Skeletal muscle satellite cell (primary cell): ENCODE data around the gene LLPH.

Experiments used
- H3K27me3 ChIP-seq: 2 replicates; pipeline ENCODE4 v1.7.0; 2013; ENCODE audit warnings: low read length; ENCODE audit not compliant: control insufficient read depth, insufficient read depth
- H3K36me3 ChIP-seq: 2 replicates; pipeline ENCODE4 v1.7.0; 2013; ENCODE audit warnings: mild to moderate bottlenecking, control low read depth, low read length; ENCODE audit not compliant: insufficient read depth
- H3K4me1 ChIP-seq: 2 replicates; pipeline ENCODE4 v1.7.0; 2013; ENCODE audit warnings: low read length; ENCODE audit not compliant: control insufficient read depth, insufficient read depth
- H3K4me2 ChIP-seq: 2 replicates; pipeline ENCODE4 v1.7.0; 2013; ENCODE audit warnings: mild to moderate bottlenecking, low read length
- H3K4me3 ChIP-seq: 2 replicates; pipeline ENCODE4 v1.7.0; 2013; ENCODE audit warnings: low read length
- H3K9ac ChIP-seq: 2 replicates; pipeline ENCODE4 v1.7.0; 2013; ENCODE audit warnings: mild to moderate bottlenecking, low read depth, low read length, moderate library complexity
- H3K9me3 ChIP-seq: replicated peaks from 2 replicates; pipeline ENCODE4 v1.7.0; 2013; ENCODE audit warnings: mild to moderate bottlenecking, control low read depth, low read length

The LLPH gene

DNA sequence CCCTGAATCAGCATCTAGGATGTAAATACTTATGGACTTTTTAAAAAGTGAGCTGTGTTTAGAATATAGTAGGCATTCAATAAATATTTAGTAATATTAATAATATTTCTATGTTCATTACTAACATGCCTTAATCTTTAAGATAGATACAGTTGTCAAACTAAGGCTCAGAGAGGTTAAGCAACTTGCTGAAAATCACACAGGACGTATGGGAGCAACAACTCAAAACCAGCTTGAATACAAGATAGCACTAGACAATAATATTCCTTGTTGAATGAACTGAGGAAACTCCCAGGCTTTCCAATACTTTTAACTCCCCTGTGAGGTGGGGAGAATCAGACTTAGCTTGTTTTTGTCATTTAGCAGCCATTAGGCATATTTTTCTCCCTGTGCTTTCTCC, 45.3 kb downstream of the LLPH start:
- H3K9ac ChIP-seq, result no peak overlapping the region
- no peaks in the 10 kb centered on the region for H3K27me3 ChIP-seq
- no peak overlapping the region for H3K4me2 ChIP-seq
- no peaks in the 10 kb centered on the region for H3K9me3 ChIP-seq
- H3K4me1 ChIP-seq, result peaks cover 5% of the 10 kb centered on the region
- H3K4me3 ChIP-seq, result no peak overlapping the region
- H3K36me3 ChIP-seq, result no peaks in the 10 kb centered on the region

- no peak overlapping the region for H3K9ac ChIP-seq
Observed at GRCh38 chr12:66083766-66084165, 46.8 kb downstream of the LLPH start.

DNA sequence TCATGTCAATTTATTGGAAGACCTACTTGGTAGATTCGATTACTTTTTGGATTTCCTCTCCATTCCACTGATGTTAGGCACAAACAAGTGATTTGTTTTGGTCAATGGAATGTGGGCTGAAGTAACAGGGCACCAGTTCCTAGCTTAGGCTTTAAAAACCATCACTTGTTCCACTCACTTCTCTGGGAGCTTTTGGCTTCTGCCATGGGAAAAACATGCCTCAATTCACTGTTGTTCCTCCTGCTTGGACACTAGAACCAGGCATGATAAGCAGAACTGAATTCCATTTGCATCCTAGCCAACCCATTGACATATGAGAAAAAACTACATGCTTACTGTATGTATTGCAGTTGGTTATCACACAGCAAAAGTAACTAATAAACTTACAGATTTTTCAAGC, 47.8 kb downstream of the LLPH start:
- no peak overlapping the region for H3K4me2 ChIP-seq
- no peak overlapping the region for H3K4me3 ChIP-seq
- H3K27me3 ChIP-seq, result no peaks in the 10 kb centered on the region
- H3K9ac ChIP-seq, result no peak overlapping the region
- H3K36me3 ChIP-seq, result no peaks in the 10 kb centered on the region
- no peaks in the 10 kb centered on the region for H3K9me3 ChIP-seq
- peaks cover 5% of the 10 kb centered on the region for H3K4me1 ChIP-seq

More at GRCh38 chr12:66083766-66084165, 46.8 kb downstream of the LLPH start:
- Histone ChIP-seq H3K4me2 (no peak overlapping the region), H3K27me3 (no peaks in the 10 kb centered on the region), H3K36me3 (no peaks in the 10 kb centered on the region), H3K9me3 (no peaks in the 10 kb centered on the region), H3K4me1 (peaks cover 5% of the 10 kb centered on the region), H3K4me3 (no peak overlapping the region)

DNA sequence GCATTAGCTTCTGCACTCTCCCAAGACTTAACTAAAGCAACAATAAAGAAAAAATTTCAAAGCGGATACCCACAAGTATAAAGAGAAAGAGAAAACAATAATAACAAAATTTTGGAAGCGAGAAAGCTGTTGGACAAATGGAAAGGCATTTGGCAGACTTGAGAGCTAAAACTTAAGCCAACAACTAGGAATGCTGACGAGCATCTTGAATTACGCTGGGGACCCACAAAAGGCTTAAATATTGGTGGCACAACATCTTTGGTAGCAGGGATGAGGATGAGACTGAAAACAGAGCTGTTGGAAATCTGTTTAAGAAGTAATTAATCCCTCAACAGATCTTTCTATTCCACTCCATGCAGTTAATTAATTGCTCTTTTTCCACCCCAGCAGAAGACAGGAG, 49.8 kb downstream of the LLPH start:
- Histone ChIP-seq H3K9me3 (no peaks in the 10 kb centered on the region), H3K4me3 (no peak overlapping the region), H3K4me2 (no peak overlapping the region), H3K4me1 (no peaks in the 10 kb centered on the region), H3K9ac (no peak overlapping the region), H3K27me3 (no peaks in the 10 kb centered on the region), H3K36me3 (no peaks in the 10 kb centered on the region)

GRCh38 chr12:66077542-66077941, 53.0 kb downstream of the LLPH start:
- no peaks in the 10 kb centered on the region for H3K4me1 ChIP-seq
- no peaks in the 10 kb centered on the region for H3K9me3 ChIP-seq
- H3K27me3 ChIP-seq, result no peaks in the 10 kb centered on the region
- no peak overlapping the region for H3K4me2 ChIP-seq
- H3K4me3 ChIP-seq, result no peak overlapping the region
- no peaks in the 10 kb centered on the region for H3K36me3 ChIP-seq
- no peak overlapping the region for H3K9ac ChIP-seq

- no peak overlapping the region for H3K4me2 ChIP-seq
- H3K9me3 ChIP-seq, result no peaks in the 10 kb centered on the region
- no peaks in the 10 kb centered on the region for H3K27me3 ChIP-seq
- H3K4me3 ChIP-seq, result no peak overlapping the region
- H3K36me3 ChIP-seq, result no peaks in the 10 kb centered on the region
- H3K4me1 ChIP-seq, result no peaks in the 10 kb centered on the region
- H3K9ac ChIP-seq, result no peak overlapping the region
Observed at GRCh38 chr12:66074561-66074960, 56.0 kb downstream of the LLPH start.

- H3K9ac ChIP-seq, result no peak overlapping the region
- H3K4me1 ChIP-seq, result no peaks in the 10 kb centered on the region
- H3K27me3 ChIP-seq, result no peaks in the 10 kb centered on the region
- no peaks in the 10 kb centered on the region for H3K9me3 ChIP-seq
- no peak overlapping the region for H3K4me3 ChIP-seq
- no peaks in the 10 kb centered on the region for H3K36me3 ChIP-seq
- H3K4me2 ChIP-seq, result no peak overlapping the region
Observed at GRCh38 chr12:66072566-66072965, 58.0 kb downstream of the LLPH start.

GRCh38 chr12:66072135-66072534, 58.4 kb downstream of the LLPH start:
- no peaks in the 10 kb centered on the region for H3K36me3 ChIP-seq
- no peaks in the 10 kb centered on the region for H3K4me1 ChIP-seq
- no peak overlapping the region for H3K4me3 ChIP-seq
- H3K4me2 ChIP-seq, result no peak overlapping the region
- H3K9ac ChIP-seq, result no peak overlapping the region
- H3K9me3 ChIP-seq, result no peaks in the 10 kb centered on the region
- no peaks in the 10 kb centered on the region for H3K27me3 ChIP-seq

DNA sequence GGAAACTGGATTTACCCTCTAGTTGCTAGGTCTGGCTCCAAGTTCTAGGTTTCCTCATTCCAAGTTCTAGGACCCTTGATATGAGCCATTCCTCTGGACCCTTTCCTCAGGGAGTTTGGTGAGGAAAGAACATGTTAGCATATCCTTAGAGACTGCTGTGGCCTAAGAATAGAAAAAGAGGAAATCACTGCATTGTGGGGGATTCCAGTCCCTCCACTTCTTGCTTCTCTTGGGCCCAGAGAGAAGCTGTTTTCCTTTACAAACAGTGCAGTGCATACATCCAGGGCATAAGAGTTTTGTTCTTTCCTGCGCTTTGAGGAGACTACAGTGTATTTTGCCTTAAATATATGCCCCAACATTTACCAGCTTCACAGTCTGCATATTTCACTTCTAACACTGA, 59.0 kb downstream of the LLPH start:
- Histone ChIP-seq H3K4me3 (no peak overlapping the region), H3K4me2 (no peak overlapping the region), H3K9me3 (no peaks in the 10 kb centered on the region), H3K4me1 (peaks cover 2% of the 10 kb centered on the region), H3K27me3 (no peaks in the 10 kb centered on the region), H3K9ac (no peak overlapping the region), H3K36me3 (no peaks in the 10 kb centered on the region)

DNA sequence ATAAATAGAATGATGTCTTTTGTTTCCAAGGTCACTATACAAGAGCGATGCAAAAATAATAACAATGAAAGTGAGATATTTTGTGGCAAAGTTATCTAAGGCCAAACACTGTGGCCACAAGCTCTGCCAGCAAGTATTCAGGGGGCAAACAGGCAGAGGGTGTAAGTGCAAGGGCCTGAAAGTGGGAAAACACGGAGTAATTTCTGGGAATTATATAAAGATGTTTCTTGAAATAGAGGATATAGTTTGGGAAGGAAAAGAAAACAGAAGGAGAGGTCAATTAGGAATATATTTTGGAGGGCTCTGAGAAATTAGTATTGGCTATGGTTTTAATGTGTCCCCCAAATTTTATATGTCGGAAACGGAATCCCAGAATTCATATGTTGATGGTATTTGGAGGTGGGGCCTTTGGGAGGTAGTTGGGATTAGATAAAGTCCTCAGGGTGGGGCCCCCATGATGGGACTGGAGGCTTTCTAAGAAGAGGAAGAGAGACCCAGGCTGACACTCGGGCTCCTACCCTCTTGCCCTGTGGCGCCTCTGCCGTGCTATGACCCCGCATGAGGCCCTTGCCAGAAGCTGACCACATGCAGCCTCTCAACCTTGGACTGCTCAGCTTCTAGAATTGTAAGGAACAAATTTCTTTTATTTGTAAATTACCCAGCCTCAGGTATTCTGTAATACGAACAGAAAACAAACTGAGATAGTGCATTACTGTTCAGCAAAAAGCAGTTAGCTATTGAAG, 60.0 kb downstream of the LLPH start:
- H3K9me3 ChIP-seq, result no peaks in the 10 kb centered on the region
- H3K27me3 ChIP-seq, result no peaks in the 10 kb centered on the region
- H3K4me3 ChIP-seq, result no peak overlapping the region
- H3K36me3 ChIP-seq, result no peaks in the 10 kb centered on the region
- no peak overlapping the region for H3K9ac ChIP-seq
- peaks cover 12% of the 10 kb centered on the region for H3K4me1 ChIP-seq
- no peak overlapping the region for H3K4me2 ChIP-seq

DNA sequence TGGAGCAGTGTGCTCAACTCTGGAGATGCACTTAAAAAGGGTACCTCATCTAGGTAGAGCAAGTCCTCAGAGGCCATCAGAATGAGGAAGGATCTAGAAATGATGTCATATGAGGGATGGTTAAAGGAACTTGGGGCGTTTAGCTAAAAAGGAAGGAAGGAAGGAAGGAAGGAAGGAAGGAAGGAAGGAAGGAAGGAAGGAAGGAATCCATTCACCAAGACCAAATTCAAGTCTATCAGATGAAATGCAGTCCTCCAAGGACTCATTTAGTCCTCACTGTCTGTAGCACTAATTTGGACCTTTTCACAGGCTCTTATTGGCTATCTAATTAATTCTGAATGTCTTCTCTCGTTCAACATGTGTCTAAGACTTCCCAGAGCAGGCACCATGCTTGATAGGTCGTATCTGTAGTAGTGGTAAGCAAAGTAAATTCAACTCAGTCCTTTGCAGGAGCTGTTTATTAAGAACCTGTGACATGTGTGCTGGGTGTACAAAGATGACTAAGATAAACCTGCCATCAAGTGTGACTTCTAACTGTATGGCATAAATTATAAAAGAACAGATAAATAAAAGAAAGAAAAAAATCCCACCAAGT, 63.5 kb downstream of the LLPH start:
- Histone ChIP-seq H3K4me2 (no peak overlapping the region), H3K9ac (no peak overlapping the region), H3K36me3 (no peaks in the 10 kb centered on the region), H3K4me1 (peaks cover 25% of the 10 kb centered on the region), H3K4me3 (no peak overlapping the region), H3K9me3 (no peaks in the 10 kb centered on the region), H3K27me3 (no peaks in the 10 kb centered on the region)
